ENCODE data around the gene CEMIP.

DNA sequence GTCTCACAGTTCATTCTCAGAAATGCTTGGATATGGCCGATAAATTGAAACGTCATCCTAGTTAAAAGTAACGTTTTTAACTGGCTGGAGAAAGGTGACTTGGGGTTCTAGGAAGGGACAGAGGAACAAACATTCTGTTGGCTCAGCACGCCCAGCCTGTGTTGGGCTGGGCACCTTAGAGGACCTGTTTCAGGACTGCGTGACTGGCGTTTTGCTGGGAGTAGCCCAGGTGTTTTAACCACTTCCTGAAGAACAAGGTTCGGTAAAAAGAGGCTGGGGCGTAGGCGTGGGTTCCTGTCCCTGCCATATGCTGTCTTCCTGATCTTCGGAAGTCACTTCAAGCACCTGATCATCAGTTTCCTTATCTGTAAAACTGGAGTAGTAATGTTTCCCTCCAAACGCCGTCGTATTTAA is 220.5 kb downstream of the CEMIP start:
- TF ChIP-seq, protein P1, sequence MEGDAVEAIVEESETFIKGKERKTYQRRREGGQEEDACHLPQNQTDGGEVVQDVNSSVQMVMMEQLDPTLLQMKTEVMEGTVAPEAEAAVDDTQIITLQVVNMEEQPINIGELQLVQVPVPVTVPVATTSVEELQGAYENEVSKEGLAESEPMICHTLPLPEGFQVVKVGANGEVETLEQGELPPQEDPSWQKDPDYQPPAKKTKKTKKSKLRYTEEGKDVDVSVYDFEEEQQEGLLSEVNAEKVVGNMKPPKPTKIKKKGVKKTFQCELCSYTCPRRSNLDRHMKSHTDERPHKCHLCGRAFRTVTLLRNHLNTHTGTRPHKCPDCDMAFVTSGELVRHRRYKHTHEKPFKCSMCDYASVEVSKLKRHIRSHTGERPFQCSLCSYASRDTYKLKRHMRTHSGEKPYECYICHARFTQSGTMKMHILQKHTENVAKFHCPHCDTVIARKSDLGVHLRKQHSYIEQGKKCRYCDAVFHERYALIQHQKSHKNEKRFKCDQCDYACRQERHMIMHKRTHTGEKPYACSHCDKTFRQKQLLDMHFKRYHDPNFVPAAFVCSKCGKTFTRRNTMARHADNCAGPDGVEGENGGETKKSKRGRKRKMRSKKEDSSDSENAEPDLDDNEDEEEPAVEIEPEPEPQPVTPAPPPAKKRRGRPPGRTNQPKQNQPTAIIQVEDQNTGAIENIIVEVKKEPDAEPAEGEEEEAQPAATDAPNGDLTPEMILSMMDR (IDR thresholded peaks at IDR 0.05; ENCODE audit: insufficient read depth, low read depth, low read length) = no peak
- TF ChIP-seq EZH2 (IDR thresholded peaks at IDR 0.05; ENCODE audit: insufficient read depth, low read length) = no peak
